AG09309 (cell line): ENCODE measurements around the gene RASSF3.

Experiments
- DNase-seq: peaks from one replicate; pipeline ENCODE4 v3.0.0-alpha.2; 2010; ENCODE audit warnings: low read depth
- H3K4me3 ChIP-seq: 2 replicates; pipeline ENCODE4 v1.5.1; 2011; ENCODE audit warnings: mild to moderate bottlenecking, low read depth, low read length, moderate library complexity; ENCODE audit not compliant: control insufficient read depth
- CTCF ChIP-seq: IDR thresholded peaks from 2 replicates; pipeline ENCODE4 v1.5.1; 2011; ENCODE audit warnings: mild to moderate bottlenecking, low read depth, low read length, inconsistent platforms; ENCODE audit not compliant: insufficient read depth, control insufficient read depth; ENCODE audit errors: missing control alignments

The RASSF3 gene

GRCh38 chr12:64667793-64668192, 57.5 kb downstream of the RASSF3 start:
- no peak overlapping the region for H3K4me3 ChIP-seq
- TF ChIP-seq CTCF = no peak
- no peak for DNase-seq

- no peak for TF ChIP-seq CTCF
- H3K4me3 ChIP-seq = no peak overlapping the region
- DNase-seq = no peak
Measured at GRCh38 chr12:64669270-64669842, 59.1 kb downstream of the RASSF3 start.

- no peak for DNase-seq
- no peak overlapping the region for H3K4me3 ChIP-seq
- no peak for TF ChIP-seq CTCF
Measured at GRCh38 chr12:64670019-64670418, 59.7 kb downstream of the RASSF3 start.

- H3K4me3 ChIP-seq = no peak overlapping the region
- TF ChIP-seq CTCF = no peak
- DNase-seq = no peak
Measured at GRCh38 chr12:64670919-64671639, 60.8 kb downstream of the RASSF3 start.

- no peak for TF ChIP-seq CTCF
- H3K4me3 ChIP-seq = no peak overlapping the region
- no peak for DNase-seq
Measured at GRCh38 chr12:64671681-64672080, 61.4 kb downstream of the RASSF3 start.

GRCh38 chr12:64672925-64673409, 62.7 kb downstream of the RASSF3 start:
- TF ChIP-seq CTCF = no peak
- no peak for DNase-seq
- no peak overlapping the region for H3K4me3 ChIP-seq
